GM21619 (cell line): Measurements from ENCODE around the gene PLEK.
A peak's percentile ranks its signal among the peaks of the same experiment; 100 is the strongest.
"Not testable (repeated sequence)": the region's sequence is repeated elsewhere in the genome, so short reads cannot be mapped to it uniquely, and the experiment has no call there.

Source experiments
- ATAC-seq: cut with Tn5 transposase; IDR thresholded peaks from one replicate; pipeline ENCODE4 v1.9.1; 2021; ENCODE audit not compliant: unreplicated experiment

PLEK gene

GRCh38 chr2:68365087-68365486 lies at the start of gene PLEK:
Gene PLEK, plus strand, starts transcription at chr2:68365282. Its CDS starts 70 bp downstream, at chr2:68365352.
- peak; percentile 69 for ATAC-seq

- ATAC-seq = no peak
Observed at GRCh38 chr2:68316111-68316510, 49.0 kb upstream of the PLEK start.

GRCh38 chr2:68317971-68318913 lies 46.8 kb upstream of the PLEK start:
- no peak for ATAC-seq

GRCh38 chr2:68318914-68319397 lies 46.1 kb upstream of the PLEK start:
- no peak for ATAC-seq

GRCh38 chr2:68319398-68320117 lies 45.5 kb upstream of the PLEK start, which contains the start of gene CNRIP1:
Gene CNRIP1, minus strand, starts transcription at chr2:68319949. Its CDS starts 549 bp downstream, at chr2:68319400.
- ATAC-seq = no peak

GRCh38 chr2:68320118-68320641 lies 44.9 kb upstream of the PLEK start:
- no peak for ATAC-seq

GRCh38 chr2:68325056-68325455 lies 40.0 kb upstream of the PLEK start:
- ATAC-seq = no peak

GRCh38 chr2:68328901-68329300 lies 36.2 kb upstream of the PLEK start:
- no peak for ATAC-seq

- ATAC-seq = no peak
Observed at GRCh38 chr2:68330691-68331090, 34.4 kb upstream of the PLEK start.

GRCh38 chr2:68333009-68333408 lies 32.1 kb upstream of the PLEK start:
- ATAC-seq = no peak

GRCh38 chr2:68333931-68334330 lies 31.2 kb upstream of the PLEK start:
- no peak for ATAC-seq

GRCh38 chr2:68336192-68336591 lies 28.9 kb upstream of the PLEK start:
- no peak for ATAC-seq

GRCh38 chr2:68340226-68341061 lies 24.6 kb upstream of the PLEK start:
- ATAC-seq = no peak

- ATAC-seq = no peak
Observed at GRCh38 chr2:68341062-68341329, 24.1 kb upstream of the PLEK start.

- no peak for ATAC-seq
Observed at GRCh38 chr2:68341583-68341982, 23.5 kb upstream of the PLEK start.

- no peak for ATAC-seq
Observed at GRCh38 chr2:68342470-68342869, 22.6 kb upstream of the PLEK start.

GRCh38 chr2:68344031-68344430 lies 21.1 kb upstream of the PLEK start:
- no peak for ATAC-seq

GRCh38 chr2:68345129-68345875 lies 19.8 kb upstream of the PLEK start:
- ATAC-seq = no peak

- not testable (repeated sequence) for ATAC-seq
Observed at GRCh38 chr2:68349091-68349490, 16.0 kb upstream of the PLEK start.

GRCh38 chr2:68351997-68352396 lies 13.1 kb upstream of the PLEK start:
- no peak for ATAC-seq
